Mesenchymal stem cell (in vitro differentiated cells and primary cell): Measurements from ENCODE around the gene RNASE1.

Experiments
- DNase-seq: peaks from one replicate; pipeline ENCODE4 v3.0.0-alpha.2; 2013
- H2AFZ ChIP-seq: one replicate; pipeline ENCODE4 v1.6.1; 2013; ENCODE audit warnings: low read depth, mild to moderate bottlenecking, control low read depth, inconsistent platforms, low read length, moderate library complexity
- H2AK5ac ChIP-seq: 2 replicates; pipeline ENCODE4 v1.6.1; 2013; ENCODE audit warnings: low read length, moderate library complexity, mild to moderate bottlenecking, inconsistent platforms; ENCODE audit not compliant: severe bottlenecking
- H2BK120ac ChIP-seq: one replicate; pipeline ENCODE4 v1.6.1; 2013; ENCODE audit warnings: low read depth, mild to moderate bottlenecking, inconsistent platforms, low read length, moderate library complexity
- H2BK12ac ChIP-seq, 2 experiments: one replicate each; pipeline ENCODE4 v1.6.1; 2013; ENCODE audit warnings: inconsistent platforms in 2 of 2, low read length in 2 of 2, mild to moderate bottlenecking in 2 of 2, moderate library complexity in 2 of 2, control low read depth in 1 of 2
- H2BK15ac ChIP-seq: one replicate; pipeline ENCODE4 v1.6.1; 2013; ENCODE audit warnings: mild to moderate bottlenecking, low read depth, inconsistent platforms; ENCODE audit not compliant: poor library complexity, severe bottlenecking
- H2BK5ac ChIP-seq: 2 replicates; pipeline ENCODE4 v1.6.1; 2013; ENCODE audit warnings: low read depth, mild to moderate bottlenecking, low read length, control low read depth, inconsistent platforms; ENCODE audit not compliant: poor library complexity, severe bottlenecking
- H3K14ac ChIP-seq, 2 experiments: one replicate each; pipeline ENCODE4 v1.6.1; 2013; ENCODE audit warnings: inconsistent platforms in 2 of 2, low read length in 2 of 2, control low read depth in 1 of 2, mild to moderate bottlenecking in 1 of 2, moderate library complexity in 1 of 2
- H3K18ac ChIP-seq, 2 experiments: one replicate each; pipeline ENCODE4 v1.6.1; 2013; ENCODE audit warnings: inconsistent platforms in 2 of 2, low read length in 2 of 2, control low read depth in 1 of 2, low read depth in 1 of 2, mild to moderate bottlenecking in 1 of 2
- H3K23ac ChIP-seq, 2 experiments: one replicate each; pipeline ENCODE4 v1.6.1; 2013; ENCODE audit warnings: inconsistent platforms in 2 of 2, low read length in 2 of 2, mild to moderate bottlenecking in 2 of 2, moderate library complexity in 2 of 2, control low read depth in 1 of 2
- H3K27ac ChIP-seq: 2 replicates; pipeline ENCODE4 v1.5.1; 2013; ENCODE audit warnings: mild to moderate bottlenecking, moderate library complexity, low read length, control low read depth, inconsistent platforms; ENCODE audit not compliant: poor library complexity, severe bottlenecking
- H3K27me3 ChIP-seq, 2 experiments: 2 replicates each; pipeline versions ENCODE4 v1.6.1 to v1.7.0; 2013; ENCODE audit warnings: low read length in 2 of 2, mild to moderate bottlenecking in 2 of 2, moderate library complexity in 2 of 2, control low read depth in 1 of 2, inconsistent platforms in 1 of 2; ENCODE audit not compliant: control insufficient read depth in 1 of 2, insufficient read depth in 1 of 2
- H3K36me3 ChIP-seq, 2 experiments: 2 replicates each; pipeline versions ENCODE4 v1.6.1 to v1.7.0; 2013; ENCODE audit warnings: low read length in 2 of 2, control low read depth in 1 of 2, inconsistent platforms in 1 of 2, low read depth in 1 of 2, mild to moderate bottlenecking in 1 of 2; ENCODE audit not compliant: insufficient read depth in 2 of 2, control insufficient read depth in 1 of 2
- H3K4ac ChIP-seq, 2 experiments: one replicate each; pipeline ENCODE4 v1.6.1; 2013; ENCODE audit warnings: inconsistent platforms in 2 of 2, low read length in 2 of 2, mild to moderate bottlenecking in 2 of 2, moderate library complexity in 2 of 2, control low read depth in 1 of 2, low read depth in 1 of 2
- H3K4me1 ChIP-seq: 2 replicates; pipeline ENCODE4 v1.6.1; 2013; ENCODE audit warnings: low read depth, low read length, control low read depth; ENCODE audit not compliant: control insufficient read depth, insufficient read depth
- H3K4me2 ChIP-seq: 2 replicates; pipeline ENCODE4 v1.6.1; 2013; ENCODE audit warnings: low read length, mild to moderate bottlenecking, inconsistent platforms; ENCODE audit not compliant: poor library complexity, severe bottlenecking
- H3K4me3 ChIP-seq, 2 experiments: 2 replicates each; pipeline versions ENCODE4 v1.5.1 to v1.7.0; 2013; ENCODE audit warnings: low read length in 2 of 2, mild to moderate bottlenecking in 2 of 2, control low read depth in 1 of 2, low read depth in 1 of 2; ENCODE audit not compliant: insufficient read depth in 1 of 2
- H3K79me1 ChIP-seq: replicated peaks from 2 replicates; pipeline ENCODE4 v1.6.1; 2013; ENCODE audit warnings: mild to moderate bottlenecking, control low read depth, low read length, inconsistent platforms; ENCODE audit not compliant: poor library complexity, severe bottlenecking
- H3K9ac ChIP-seq: 2 replicates; pipeline ENCODE4 v1.7.0; 2013; ENCODE audit warnings: mild to moderate bottlenecking, low read length, moderate library complexity
- H3K9me3 ChIP-seq: 2 replicates; pipeline ENCODE4 v1.7.0; 2013; ENCODE audit warnings: mild to moderate bottlenecking, low read length; ENCODE audit not compliant: control insufficient read depth
- H4K8ac ChIP-seq: one replicate; pipeline ENCODE4 v1.6.1; 2013; ENCODE audit warnings: inconsistent platforms, mild to moderate bottlenecking, low read length, moderate library complexity
- H4K91ac ChIP-seq: one replicate; pipeline ENCODE4 v1.6.1; 2013; ENCODE audit warnings: mild to moderate bottlenecking, low read length, inconsistent platforms
- WGBS: methylation state at CpG from one replicate; pipeline ENCODE4 v1.1.7; 2013; ENCODE audit warnings: mixed read lengths; 5-methylcytosine and 5-hydroxymethylcytosine counted together

RNASE1 gene

DNA sequence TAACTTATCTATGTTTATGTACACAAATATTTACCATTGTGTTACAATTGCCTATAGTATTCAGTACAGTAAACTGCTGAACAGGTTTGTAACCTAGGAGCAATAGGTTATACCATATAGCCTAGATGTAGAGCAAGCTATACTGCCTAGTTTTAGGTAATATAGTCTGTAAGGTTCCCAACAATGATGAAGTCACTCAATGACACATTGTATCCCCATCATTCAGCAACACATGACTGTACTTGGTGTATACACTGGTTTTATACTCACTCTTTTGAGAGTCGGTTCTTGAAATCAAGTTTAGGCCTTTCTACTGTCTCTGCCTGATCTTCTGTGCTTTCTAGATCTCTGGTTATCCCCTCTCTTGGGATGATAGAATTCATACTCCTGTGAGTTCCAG is 5.5 kb downstream of the RNASE1 start:
- H2AFZ ChIP-seq: no peak overlapping the region
- H3K18ac ChIP-seq: no peak overlapping the region
- H2BK12ac ChIP-seq: no peak overlapping the region
- H3K79me1 ChIP-seq: no peaks in the 10 kb centered on the region
- no peak for DNase-seq
- H3K27ac ChIP-seq: no peak overlapping the region
- no peak overlapping the region for H3K23ac ChIP-seq
- WGBS: 75% methylated on average over 1 of the region's 1 CpG
- H2BK15ac ChIP-seq: no peak overlapping the region
- H4K8ac ChIP-seq: no peak overlapping the region
- H3K4me3 ChIP-seq: no peak overlapping the region
- H3K4me1 ChIP-seq: no peaks in the 10 kb centered on the region
- no peak overlapping the region for H2BK120ac ChIP-seq
- H3K27me3 ChIP-seq: peaks cover 5 to 24% of the 10 kb centered on the region in 2 experiments
- H2AK5ac ChIP-seq: no peak overlapping the region
- no peak overlapping the region for H3K14ac ChIP-seq
- H3K4me2 ChIP-seq: no peak overlapping the region
- H2BK5ac ChIP-seq: no peak overlapping the region
- H3K36me3 ChIP-seq: no peaks in the 10 kb centered on the region
- H4K91ac ChIP-seq: no peak overlapping the region
- no peak overlapping the region for H3K4ac ChIP-seq
- no peak overlapping the region for H3K9ac ChIP-seq
- H3K9me3 ChIP-seq: no peaks in the 10 kb centered on the region

DNA sequence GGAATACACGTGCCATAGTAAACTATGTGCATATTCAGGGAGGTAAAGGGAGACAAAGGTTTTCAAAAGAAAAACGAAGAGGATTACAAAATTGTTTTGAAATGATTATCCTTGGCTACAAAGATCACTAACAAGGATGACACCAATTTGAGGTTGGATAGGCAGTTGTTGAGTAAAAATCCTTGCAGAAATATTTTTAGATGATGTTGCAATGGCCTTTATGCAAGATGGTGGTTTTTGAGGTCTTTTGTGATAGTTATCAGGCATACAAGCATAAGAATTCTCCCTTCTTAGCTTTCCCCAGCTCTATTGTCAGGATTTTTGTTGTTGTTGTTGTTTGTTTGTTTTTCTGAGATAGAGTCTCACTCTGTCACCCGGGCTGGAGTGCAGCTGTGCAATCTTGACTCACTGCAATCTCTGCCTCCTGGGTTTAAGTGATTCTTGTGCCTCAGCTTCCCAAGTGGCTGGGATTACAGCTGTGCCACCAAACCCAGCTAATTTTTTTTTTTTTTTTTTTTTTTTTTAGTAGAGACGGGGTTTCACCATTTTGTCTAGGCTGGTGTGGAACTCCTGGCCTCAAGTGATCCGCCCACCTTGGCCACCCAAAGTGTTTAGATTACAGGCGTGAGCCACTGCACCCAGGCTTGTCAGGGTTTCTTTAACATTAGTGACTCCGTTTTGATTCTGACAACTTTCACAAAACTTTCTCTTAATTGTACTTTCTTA is 7.8 kb downstream of the RNASE1 start:
- no peak overlapping the region for H4K91ac ChIP-seq
- no peak overlapping the region for H2BK120ac ChIP-seq
- no peaks in the 10 kb centered on the region for H3K36me3 ChIP-seq
- no peak overlapping the region for H2BK15ac ChIP-seq
- H3K4me1 ChIP-seq: no peaks in the 10 kb centered on the region
- H3K4ac ChIP-seq: no peak overlapping the region
- DNase-seq: no peak
- no peak overlapping the region for H2BK5ac ChIP-seq
- WGBS: 66% methylated on average over 6 of the region's 7 CpGs
- no peak overlapping the region for H2AK5ac ChIP-seq
- H3K14ac ChIP-seq: no peak overlapping the region
- peaks cover under 1 to 8% of the 10 kb centered on the region in 2 experiments for H3K27me3 ChIP-seq
- H3K79me1 ChIP-seq: no peaks in the 10 kb centered on the region
- no peaks in the 10 kb centered on the region for H3K9me3 ChIP-seq
- no peak overlapping the region for H4K8ac ChIP-seq
- no peak overlapping the region for H2AFZ ChIP-seq
- no peak overlapping the region for H3K4me3 ChIP-seq
- no peak overlapping the region for H3K9ac ChIP-seq
- H3K4me2 ChIP-seq: no peak overlapping the region
- no peak overlapping the region for H2BK12ac ChIP-seq
- H3K27ac ChIP-seq: no peak overlapping the region
- H3K23ac ChIP-seq: no peak overlapping the region
- H3K18ac ChIP-seq: no peak overlapping the region

DNA sequence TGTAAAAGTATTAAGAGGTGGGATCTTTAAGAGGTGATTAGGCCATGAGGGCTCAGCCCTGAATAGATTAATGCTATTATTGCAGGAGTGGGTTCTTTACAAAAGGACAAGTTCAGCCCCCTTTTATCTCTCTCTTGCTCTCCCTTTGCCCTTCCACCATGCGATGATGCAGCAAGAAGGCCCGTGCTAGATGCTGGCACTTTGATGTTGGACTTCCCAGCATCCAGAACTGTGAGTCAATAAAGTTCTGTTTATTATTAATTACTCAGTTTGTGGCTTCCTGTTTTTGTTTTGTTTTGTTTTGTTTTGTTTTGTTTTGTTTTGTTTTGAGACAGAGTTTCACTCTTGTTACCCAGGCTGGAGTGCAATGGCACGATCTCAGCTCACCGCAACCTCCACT is 10.1 kb downstream of the RNASE1 start:
- Histone ChIP-seq H3K27ac (no peak overlapping the region), H3K18ac (no peak overlapping the region), H3K9ac (no peak overlapping the region), H3K79me1 (no peaks in the 10 kb centered on the region), H2BK12ac (no peak overlapping the region), H3K9me3 (no peaks in the 10 kb centered on the region), H3K23ac (no peak overlapping the region), H3K14ac (no peak overlapping the region), H2AFZ (no peak overlapping the region), H2BK15ac (no peak overlapping the region), H2BK120ac (no peak overlapping the region), H3K36me3 (no peaks in the 10 kb centered on the region), H3K27me3 (peaks cover 0 to 4% of the 10 kb centered on the region in 2 experiments), H3K4me2 (no peak overlapping the region), H3K4me1 (no peaks in the 10 kb centered on the region), H4K8ac (no peak overlapping the region), H4K91ac (no peak overlapping the region), H2AK5ac (no peak overlapping the region), H3K4me3 (no peak overlapping the region), H2BK5ac (no peak overlapping the region), H3K4ac (no peak overlapping the region)
- 83% methylated on average over 3 of the region's 4 CpGs for WGBS
- no peak for DNase-seq

DNA sequence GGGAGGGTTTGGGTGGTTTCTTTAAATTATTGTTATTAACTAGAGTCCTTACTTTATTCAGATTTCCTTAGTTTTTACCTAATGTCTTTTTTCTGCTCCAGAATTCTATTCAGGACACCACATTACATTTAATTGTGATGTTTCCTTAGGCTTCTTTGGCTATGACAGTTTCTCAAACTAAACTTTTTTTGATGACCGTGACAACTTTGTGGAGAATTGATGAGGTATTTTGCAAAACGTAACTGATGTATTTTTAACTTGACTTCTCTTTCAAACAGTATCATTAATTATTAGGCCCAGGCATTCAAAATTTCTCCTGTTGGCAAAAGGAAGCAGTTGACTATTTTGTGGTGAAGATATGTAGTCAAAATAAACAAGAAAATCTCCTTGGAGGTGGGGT is 11.0 kb downstream of the RNASE1 start:
- WGBS: 71% methylated on average over 1 of the region's 2 CpGs

More for the DNA sequence above, 11.0 kb downstream of the RNASE1 start:
- Histone ChIP-seq H2AK5ac (no peak overlapping the region), H3K4me1 (no peaks in the 10 kb centered on the region), H3K27me3 (peaks cover 0 to 4% of the 10 kb centered on the region in 2 experiments), H3K23ac (no peak overlapping the region), H2BK120ac (no peak overlapping the region), H3K9me3 (no peaks in the 10 kb centered on the region), H2BK15ac (no peak overlapping the region), H3K4me3 (no peak overlapping the region), H4K91ac (no peak overlapping the region), H3K36me3 (no peaks in the 10 kb centered on the region), H3K14ac (no peak overlapping the region), H2BK12ac (no peak overlapping the region), H3K79me1 (no peaks in the 10 kb centered on the region), H3K9ac (no peak overlapping the region), H4K8ac (no peak overlapping the region), H2BK5ac (no peak overlapping the region), H3K4me2 (no peak overlapping the region), H2AFZ (no peak overlapping the region), H3K4ac (no peak overlapping the region), H3K27ac (no peak overlapping the region), H3K18ac (no peak overlapping the region)
- DNase-seq: no peak
